Measurements from ENCODE around the gene ANKRD10.

The ANKRD10 gene
- long read RNA-seq, transcript ANKRD10-201 (6 exons, 2,495 nt), result major isoform, 231 of 452 reads
- long read RNA-seq, partial matches to known transcripts, result 100 of 452 reads
- long read RNA-seq, other reads (novel, unspliced or antisense), result 118 of 452 reads

DNA sequence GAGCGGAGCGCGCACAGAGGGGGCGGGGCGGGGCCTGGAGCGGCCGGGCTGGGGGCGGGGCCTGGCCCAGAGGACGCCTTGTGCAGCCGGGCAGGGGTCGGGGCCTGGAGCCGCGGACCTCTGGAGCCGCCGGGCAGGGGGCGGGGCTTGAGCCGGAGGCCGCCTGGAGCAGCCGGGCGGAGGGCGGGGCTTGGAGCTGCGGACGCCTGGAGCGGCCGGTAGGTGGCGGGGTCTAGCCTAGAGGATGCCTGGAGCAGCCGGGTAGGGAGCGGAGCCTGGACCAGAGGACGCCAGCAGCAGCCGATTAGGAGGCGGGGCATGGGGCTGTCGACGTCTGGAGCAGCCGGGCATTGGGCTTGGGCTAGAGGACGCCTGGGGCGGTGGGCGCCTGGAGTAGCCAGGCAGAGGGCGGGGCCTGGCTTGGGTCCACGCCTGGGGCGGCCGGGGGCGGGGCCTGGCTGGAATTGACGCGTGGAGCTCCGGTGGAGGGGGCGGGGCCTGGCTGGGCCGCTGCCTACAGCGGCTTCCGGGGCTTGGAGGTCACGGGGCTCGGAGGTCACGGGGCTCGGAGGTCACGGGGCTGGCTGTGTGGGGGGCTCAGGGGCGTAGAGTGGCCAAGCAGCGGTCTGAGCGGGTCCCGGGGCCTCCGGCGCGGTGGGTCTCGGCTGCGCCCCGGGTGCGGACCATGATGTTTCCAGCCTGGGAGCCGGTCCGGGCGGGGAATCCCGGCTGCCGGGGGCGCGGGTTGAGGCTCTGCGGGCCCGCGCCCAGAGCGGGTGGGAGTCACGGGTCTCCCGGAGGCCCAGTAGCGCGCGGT is at the start of gene ANKRD10:
Gene ANKRD10, minus strand, starts transcription at position 13 of the 817 bp plus-strand sequence. CDS start 135 bp downstream, outside the sequence.
- Histone ChIP-seq H3K27ac (replicated peaks) (peak within 1 kb of the TSS; percentile 100), H3K4me3 (replicated peaks; ENCODE audit: insufficient read depth, low read length) (peak within 1 kb of the TSS; percentile 84), H3K27me3 (ENCODE audit: insufficient read depth, poor library complexity, severe bottlenecking) (no peaks in the 10 kb centered on the region)
- TF ChIP-seq, protein P1, sequence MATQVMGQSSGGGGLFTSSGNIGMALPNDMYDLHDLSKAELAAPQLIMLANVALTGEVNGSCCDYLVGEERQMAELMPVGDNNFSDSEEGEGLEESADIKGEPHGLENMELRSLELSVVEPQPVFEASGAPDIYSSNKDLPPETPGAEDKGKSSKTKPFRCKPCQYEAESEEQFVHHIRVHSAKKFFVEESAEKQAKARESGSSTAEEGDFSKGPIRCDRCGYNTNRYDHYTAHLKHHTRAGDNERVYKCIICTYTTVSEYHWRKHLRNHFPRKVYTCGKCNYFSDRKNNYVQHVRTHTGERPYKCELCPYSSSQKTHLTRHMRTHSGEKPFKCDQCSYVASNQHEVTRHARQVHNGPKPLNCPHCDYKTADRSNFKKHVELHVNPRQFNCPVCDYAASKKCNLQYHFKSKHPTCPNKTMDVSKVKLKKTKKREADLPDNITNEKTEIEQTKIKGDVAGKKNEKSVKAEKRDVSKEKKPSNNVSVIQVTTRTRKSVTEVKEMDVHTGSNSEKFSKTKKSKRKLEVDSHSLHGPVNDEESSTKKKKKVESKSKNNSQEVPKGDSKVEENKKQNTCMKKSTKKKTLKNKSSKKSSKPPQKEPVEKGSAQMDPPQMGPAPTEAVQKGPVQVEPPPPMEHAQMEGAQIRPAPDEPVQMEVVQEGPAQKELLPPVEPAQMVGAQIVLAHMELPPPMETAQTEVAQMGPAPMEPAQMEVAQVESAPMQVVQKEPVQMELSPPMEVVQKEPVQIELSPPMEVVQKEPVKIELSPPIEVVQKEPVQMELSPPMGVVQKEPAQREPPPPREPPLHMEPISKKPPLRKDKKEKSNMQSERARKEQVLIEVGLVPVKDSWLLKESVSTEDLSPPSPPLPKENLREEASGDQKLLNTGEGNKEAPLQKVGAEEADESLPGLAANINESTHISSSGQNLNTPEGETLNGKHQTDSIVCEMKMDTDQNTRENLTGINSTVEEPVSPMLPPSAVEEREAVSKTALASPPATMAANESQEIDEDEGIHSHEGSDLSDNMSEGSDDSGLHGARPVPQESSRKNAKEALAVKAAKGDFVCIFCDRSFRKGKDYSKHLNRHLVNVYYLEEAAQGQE (IDR thresholded peaks at IDR 0.05; ENCODE audit: insufficient replicate concordance, low read depth), result no peak
- TF ChIP-seq SPI1 (IDR thresholded peaks at IDR 0.05; ENCODE audit: borderline replicate concordance, low read depth), result no peak
- TF ChIP-seq, protein P2, sequence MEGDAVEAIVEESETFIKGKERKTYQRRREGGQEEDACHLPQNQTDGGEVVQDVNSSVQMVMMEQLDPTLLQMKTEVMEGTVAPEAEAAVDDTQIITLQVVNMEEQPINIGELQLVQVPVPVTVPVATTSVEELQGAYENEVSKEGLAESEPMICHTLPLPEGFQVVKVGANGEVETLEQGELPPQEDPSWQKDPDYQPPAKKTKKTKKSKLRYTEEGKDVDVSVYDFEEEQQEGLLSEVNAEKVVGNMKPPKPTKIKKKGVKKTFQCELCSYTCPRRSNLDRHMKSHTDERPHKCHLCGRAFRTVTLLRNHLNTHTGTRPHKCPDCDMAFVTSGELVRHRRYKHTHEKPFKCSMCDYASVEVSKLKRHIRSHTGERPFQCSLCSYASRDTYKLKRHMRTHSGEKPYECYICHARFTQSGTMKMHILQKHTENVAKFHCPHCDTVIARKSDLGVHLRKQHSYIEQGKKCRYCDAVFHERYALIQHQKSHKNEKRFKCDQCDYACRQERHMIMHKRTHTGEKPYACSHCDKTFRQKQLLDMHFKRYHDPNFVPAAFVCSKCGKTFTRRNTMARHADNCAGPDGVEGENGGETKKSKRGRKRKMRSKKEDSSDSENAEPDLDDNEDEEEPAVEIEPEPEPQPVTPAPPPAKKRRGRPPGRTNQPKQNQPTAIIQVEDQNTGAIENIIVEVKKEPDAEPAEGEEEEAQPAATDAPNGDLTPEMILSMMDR (IDR thresholded peaks at IDR 0.05; ENCODE audit: insufficient read depth, low read length), result peak; percentile 37
- TF ChIP-seq POLR2AphosphoS5 (IDR thresholded peaks at IDR 0.05; ENCODE audit: low read depth), result peak; percentile 20; the same call in 1 of the 2 replicates
- TF ChIP-seq GABPA (IDR thresholded peaks at IDR 0.05; ENCODE audit: low read depth), result no peak
- DNase-seq (ENCODE audit: low read depth in 1 of 2, low spot score in 1 of 2), result peak; percentile 94 to 99

- Histone ChIP-seq H3K27ac (replicated peaks) (no peak overlapping the region), H3K4me3 (replicated peaks; ENCODE audit: insufficient read depth, low read length) (no peak overlapping the region), H3K27me3 (ENCODE audit: insufficient read depth, poor library complexity, severe bottlenecking) (no peaks in the 10 kb centered on the region)
- no peak for DNase-seq (ENCODE audit: low read depth in 1 of 2, low spot score in 1 of 2)
- TF ChIP-seq GABPA (IDR thresholded peaks at IDR 0.05; ENCODE audit: low read depth), result no peak
Observed at GRCh38 chr13:110964229-110965037, 49.6 kb upstream of the ANKRD10 start.

- H3K27ac ChIP-seq (replicated peaks), result no peak overlapping the region
- H3K4me3 ChIP-seq (replicated peaks; ENCODE audit: insufficient read depth, low read length), result no peak overlapping the region
- no peak for DNase-seq (ENCODE audit: low read depth in 1 of 2, low spot score in 1 of 2)
- no peak for TF ChIP-seq POLR2AphosphoS5 (IDR thresholded peaks at IDR 0.05; ENCODE audit: low read depth)
- TF ChIP-seq SPI1 (IDR thresholded peaks at IDR 0.05; ENCODE audit: borderline replicate concordance, low read depth), result no peak
- TF ChIP-seq, protein P1 (IDR thresholded peaks at IDR 0.05; ENCODE audit: insufficient replicate concordance, low read depth), result no peak
- no peak for TF ChIP-seq GABPA (IDR thresholded peaks at IDR 0.05; ENCODE audit: low read depth)
- TF ChIP-seq, protein P2 (IDR thresholded peaks at IDR 0.05; ENCODE audit: insufficient read depth, low read length), result no peak
- no peaks in the 10 kb centered on the region for H3K27me3 ChIP-seq (ENCODE audit: insufficient read depth, poor library complexity, severe bottlenecking)
Observed at GRCh38 chr13:110963554-110963970, 48.7 kb upstream of the ANKRD10 start.

DNA sequence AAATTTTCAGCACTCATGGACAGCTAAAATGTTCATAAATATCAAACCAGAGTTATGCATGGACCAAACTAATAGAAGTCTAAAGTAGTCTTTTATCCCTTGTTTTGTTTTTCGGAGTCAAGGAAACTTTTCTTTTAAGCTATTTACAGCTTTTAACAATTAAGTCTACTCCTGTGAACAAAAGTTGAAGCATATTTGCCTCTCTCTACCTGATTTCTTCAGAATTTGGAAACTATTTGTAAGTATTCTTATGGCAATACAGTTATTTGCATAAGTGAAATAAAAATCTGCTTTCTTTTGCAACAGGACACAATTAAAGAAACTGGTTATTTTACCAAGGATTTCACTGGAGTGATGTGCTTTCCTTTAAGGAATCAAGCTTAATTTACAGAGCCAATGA is 47.1 kb upstream of the ANKRD10 start:
- TF ChIP-seq, protein P2 (IDR thresholded peaks at IDR 0.05; ENCODE audit: insufficient read depth, low read length), result no peak
- TF ChIP-seq SPI1 (IDR thresholded peaks at IDR 0.05; ENCODE audit: borderline replicate concordance, low read depth), result no peak
- TF ChIP-seq, protein P1 (IDR thresholded peaks at IDR 0.05; ENCODE audit: insufficient replicate concordance, low read depth), result no peak
- no peak for TF ChIP-seq POLR2AphosphoS5 (IDR thresholded peaks at IDR 0.05; ENCODE audit: low read depth)
- TF ChIP-seq GABPA (IDR thresholded peaks at IDR 0.05; ENCODE audit: low read depth), result no peak
- Histone ChIP-seq H3K4me3 (replicated peaks; ENCODE audit: insufficient read depth, low read length) (no peak overlapping the region), H3K27me3 (ENCODE audit: insufficient read depth, poor library complexity, severe bottlenecking) (no peaks in the 10 kb centered on the region), H3K27ac (replicated peaks) (no peak overlapping the region)
- no peak for DNase-seq (ENCODE audit: low read depth in 1 of 2, low spot score in 1 of 2)

Measured in HL-60 (cell line).